Effector CD4-positive, alpha-beta T cell (primary cell): ENCODE data around the gene ABCB9.
"Not testable (repeated sequence)": the region's sequence is repeated elsewhere in the genome, so short reads cannot be mapped to it uniquely, and the experiment has no call there.

Experiments
- DNase-seq: peaks from one replicate; pipeline ENCODE4 v3.0.0-alpha.2; 2020

ABCB9 gene

DNA sequence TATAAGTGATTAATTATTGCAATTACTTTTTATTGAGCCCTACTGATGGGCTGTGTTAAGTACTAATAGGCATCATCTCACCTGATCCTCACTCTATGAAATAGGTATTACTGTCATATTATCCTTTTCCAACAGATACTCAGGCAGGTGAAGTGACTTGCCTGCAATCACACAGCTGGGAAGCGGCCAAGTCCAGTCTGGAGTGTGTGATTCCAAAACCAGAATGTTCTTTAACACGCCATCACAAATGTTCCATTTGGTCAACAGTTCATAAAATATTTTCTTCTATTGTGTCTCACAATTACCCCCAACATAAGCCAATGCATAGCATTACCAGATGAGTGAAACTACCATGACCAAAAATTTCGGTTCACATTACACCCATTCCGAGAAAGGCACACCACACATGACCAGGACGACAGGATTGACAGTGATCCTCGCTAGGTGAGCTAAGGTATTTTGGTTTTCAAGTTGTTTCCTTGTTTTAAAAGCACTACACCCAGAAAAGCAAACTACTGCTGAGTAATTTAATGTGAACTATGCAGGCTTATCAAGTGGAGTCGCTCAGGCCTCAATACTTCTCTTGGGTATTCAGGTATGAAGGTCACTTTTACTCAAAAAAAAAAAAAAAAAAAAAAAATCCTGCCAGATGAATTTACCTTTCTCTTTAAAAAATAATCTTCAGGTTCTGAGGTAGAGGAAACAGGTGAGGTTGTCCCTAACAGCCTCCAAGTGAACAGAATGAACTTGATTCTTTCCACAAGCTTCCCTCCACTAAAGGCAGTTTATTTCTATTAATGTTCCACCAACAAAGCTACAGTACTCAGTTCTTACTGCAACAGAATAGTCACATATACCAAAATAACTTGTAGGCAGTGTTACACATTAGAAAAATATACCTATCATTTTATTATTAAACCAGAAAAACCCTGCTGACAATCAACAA is 72.8 kb downstream of the ABCB9 start:
- no peak for DNase-seq

DNA sequence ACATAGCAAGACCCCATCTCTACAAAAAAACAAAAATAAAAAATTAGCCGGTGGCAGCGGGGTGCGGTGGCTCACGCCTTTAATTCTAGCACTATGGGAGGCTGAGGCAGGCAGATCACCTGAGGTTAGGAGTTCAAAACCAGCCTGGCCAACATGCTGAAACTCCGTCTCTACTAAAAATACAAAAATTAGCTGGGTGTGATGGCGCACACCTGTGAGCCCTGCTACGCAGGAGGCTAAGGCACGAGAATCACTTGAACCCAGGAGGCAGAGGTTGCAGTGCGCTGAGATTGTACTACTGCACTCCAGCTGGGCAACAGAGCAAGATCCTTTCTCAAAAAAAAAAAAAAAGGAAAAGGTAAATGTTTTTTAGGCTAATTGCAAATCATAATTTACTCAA is 73.5 kb downstream of the ABCB9 start:
- DNase-seq, result not testable (repeated sequence)

DNA sequence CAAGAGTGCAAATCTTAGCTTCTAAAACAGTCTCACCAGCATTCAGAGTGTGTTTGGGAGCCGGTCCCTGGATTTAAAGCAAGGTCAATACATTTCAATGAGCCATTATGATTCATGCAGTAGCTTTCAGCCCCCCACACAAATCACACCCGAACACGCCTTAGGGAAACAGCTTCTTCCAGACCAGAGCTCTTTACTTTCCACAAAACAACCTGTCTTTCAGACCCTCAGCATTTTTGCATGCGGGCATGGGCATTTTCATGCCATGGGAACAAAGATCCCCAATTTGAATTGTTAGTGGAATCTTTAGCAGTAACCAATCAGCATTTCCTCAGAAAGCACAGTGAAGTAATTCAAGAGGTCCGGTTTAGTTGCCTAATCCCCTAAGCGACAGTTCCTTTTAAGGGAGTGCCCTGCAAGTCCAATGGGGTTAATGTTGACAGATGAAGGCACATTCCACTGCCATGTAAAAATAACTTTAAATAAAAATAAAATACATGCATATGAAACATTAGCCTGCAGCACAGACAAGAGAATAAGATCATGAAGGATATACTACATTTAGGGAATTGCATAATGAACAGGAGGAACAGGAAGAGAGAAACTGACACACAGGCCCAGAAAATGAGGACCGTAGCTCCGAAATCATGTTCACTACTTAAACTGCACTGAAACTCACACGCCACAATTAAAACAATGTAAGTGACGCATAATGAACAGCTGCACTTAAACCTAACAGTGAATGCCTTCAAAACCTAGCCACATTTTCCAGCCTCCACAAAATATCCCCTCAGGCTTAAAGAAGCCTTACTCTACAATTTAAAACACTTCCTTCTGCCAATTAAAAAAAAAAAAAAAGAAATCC is 74.4 kb downstream of the ABCB9 start:
- DNase-seq, result no peak

DNA sequence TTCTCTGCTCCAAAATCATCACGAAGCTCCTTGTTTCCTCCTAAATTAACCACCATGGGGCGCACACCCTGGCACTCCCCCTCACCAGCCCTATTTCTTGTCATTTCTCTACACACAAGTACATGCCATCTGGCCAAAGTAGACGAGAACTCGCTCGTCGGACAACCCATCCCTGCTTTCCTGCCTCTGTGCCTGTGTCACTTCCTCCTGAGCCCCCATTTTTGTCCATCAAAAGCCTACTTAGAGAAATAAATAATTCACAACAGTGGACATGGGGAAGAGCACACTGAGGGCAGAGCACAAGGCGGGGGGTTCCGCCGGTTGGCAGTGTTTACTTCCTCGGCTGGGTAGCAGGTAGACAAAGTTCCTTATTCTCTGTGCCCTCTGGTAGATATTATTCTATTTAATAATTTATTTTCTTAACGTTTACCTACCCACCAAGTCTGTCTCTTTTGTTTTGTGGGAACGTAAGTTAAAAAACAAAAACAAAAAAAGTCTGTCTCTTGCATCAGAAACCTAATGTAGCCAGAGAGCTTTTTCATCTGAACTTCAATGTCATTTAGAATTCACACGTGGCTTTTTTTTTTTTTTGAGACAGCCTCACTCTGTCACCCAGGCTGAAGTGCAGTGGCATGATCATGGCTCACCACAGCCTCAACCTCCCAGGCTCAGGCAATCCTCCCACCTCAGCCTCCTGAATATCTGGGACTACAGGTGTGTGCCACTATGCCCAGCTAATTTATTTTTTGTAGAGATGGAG is 76.3 kb downstream of the ABCB9 start:
- no peak for DNase-seq

DNA sequence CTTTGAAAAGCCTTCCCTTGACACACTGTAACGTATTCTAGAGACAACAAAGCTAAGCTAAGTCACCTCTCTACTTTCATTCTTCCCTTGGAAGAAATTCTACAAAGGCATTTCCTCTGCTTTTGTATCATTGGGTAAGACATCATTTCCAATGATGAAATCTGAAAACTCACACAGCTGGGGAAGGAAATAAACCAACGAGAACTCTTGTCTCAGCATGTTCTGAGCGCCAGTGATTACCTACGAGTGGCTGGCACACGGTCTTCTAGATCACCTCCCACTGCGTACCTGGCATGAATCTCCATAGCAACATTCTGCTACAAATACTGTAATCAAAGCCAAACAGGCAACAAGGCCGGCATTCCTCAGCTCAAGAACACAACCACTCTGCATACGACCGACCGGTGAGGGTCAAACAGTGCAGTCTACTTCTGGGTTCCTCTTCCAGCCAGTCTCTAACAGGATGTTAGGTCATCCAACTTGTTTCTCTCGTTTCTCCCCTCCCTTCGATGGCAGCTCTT is 78.0 kb downstream of the ABCB9 start:
- DNase-seq, result peak; percentile 68

DNA sequence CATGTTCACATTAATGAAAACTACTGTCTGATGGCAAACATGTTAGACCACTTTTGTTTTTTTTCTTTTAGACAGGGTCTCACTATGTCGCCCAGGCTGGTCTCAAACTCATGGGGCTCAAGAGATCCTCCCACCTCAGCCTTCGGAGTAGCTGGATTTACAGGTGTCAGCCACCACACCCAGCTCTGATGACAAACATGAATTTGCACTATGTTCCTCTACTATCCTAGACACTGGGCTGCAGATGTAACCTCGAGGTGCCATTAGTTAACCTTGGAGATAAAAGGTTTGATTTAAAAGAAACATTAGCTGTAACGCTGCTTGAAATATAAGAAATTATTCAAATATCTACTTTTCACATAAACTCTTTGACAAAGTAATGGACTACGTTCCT is 78.4 kb downstream of the ABCB9 start:
- DNase-seq, result no peak

DNA sequence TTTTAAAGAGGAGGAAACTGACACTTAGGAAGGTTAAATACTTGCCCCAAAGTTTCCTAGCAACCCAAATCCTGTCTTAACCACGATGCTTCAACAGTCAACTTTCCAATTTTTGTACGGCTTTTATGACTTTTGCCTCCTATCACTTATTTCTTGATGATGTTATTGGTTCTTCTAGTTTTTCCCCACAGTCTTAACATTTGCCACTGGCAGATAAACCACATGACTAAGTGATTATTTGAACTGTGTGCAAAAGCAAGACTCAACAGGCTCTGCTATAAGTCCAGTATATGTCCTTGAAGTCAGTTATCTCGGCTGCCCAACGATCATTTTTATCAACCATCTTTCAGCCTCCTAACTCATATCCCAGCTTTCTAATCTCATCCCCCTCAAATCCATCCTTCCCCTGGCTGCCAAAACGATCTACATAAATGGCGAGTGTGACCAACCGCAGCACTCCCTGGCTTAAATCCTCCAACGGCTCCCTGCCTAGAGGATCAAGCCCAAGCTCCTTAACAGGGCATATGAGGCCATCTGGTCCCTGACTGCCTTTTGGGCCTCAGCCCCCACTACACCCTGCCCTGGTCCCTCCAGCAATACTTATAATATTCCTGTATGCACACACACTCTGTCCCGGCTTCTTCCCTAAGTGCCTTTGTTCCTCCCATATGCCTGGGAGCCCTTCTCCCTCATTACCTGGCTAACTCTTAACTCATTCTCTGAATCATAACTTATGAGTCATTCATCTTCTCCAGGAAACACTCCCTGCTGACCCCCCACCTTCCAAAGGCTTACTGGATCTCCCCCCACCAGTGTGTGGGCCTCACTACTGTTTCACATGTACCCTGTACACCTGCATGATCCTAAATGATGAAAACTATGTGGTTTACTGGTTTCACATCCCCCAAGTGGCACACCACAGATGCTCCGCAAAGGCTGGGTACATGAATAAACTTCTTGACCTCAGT is 79.1 kb downstream of the ABCB9 start:
- no peak for DNase-seq

DNA sequence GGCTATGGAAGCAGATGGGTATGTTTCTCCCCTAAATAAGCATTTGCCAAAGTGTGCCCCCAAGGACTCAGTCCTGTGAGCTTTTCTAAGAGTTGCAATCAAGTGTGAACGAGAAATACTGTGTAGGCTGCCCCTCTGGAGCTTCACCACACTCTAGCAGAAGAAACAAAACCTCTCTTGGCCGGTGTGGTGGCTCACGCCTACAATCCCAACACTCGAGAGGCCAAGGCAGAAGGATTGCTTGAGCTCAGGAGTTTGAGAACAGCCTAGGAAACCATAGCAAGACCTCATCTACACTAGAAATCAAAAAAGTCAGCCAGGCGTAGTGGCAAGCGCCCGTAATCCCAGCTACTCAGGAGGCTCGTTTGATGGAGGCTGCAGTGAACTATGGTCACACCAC is 80.1 kb downstream of the ABCB9 start:
- DNase-seq, result no peak

DNA sequence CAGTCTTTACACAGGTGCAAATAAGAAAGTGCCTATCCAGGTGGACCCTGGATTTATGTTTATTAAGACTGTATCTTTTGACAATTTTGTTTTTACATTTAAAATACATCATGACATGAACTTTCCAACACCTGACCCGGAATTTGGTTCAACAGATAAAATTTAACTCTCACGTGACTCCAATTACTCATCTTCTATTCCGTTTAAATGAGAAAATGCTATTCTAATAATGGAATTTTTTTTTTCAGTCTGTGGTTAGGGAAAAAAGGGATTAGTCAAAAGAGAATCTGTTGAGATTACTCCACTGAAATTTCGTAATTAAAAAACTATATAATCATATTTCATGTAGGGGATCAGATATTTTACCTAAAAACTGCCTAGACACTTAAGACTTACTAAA is 81.4 kb downstream of the ABCB9 start:
- no peak for DNase-seq

DNA sequence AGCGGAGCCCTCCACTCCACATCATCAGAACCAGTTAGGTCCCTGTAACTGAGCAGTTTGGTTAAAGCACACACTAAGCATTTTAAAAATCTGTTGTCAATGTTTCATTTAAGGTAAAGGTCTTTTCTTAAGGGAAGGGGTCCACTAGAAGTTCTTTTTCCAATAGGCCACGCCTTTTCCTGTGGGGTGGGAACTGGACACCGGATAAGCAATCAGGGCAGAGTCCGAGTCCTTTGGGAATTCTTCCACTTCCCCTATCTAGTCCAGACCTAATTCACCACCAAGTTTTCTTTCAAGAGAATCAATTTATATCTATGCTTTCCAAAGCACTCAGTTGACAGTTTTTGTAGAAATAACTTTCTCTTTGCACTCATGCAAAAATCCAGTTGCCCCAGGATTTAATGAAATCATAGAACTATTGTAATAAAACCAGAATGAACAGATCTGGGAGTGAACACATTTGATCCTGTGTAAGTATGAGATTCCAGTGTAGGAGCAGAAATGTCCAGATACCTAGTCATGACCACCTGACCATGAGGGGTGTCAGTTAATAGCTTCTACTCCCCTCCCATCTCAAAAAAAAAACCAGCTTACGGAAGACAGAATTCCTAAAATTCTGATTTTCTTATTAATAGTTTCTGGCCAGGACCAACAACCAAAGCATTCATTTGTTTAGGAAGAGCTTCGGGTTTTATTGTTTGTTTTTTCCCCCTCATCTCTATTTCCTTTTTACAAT is 82.0 kb downstream of the ABCB9 start:
- no peak for DNase-seq

DNA sequence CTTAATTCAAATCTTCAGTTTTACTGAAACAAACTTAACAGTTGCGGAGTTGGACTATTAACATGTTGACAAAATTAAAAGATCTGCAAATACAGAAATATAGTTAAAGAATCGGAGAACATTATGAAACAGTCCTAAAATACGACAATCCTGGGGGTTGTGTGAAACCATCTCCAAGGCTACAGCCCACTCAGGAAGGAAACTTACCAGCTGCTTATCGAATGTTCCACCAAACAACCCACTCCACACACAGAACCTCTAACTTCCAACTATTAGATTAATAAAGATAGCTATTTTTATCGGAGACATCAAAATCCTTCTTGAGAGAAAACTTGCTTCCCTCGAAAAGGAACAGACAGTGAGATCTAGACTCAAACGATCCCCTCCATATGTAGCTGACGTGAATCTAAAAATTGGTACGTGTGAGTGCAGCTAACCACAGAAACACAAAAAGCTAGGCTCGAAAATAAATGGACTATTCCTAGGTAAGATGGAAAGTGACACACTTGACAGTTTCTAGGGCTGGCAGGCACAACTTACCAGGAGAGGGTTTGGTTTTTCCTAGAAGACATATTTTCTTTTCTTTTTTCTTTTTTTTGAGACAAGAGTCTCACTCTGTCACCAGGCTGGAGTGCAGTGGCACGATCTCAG is 83.2 kb downstream of the ABCB9 start:
- DNase-seq, result no peak

DNA sequence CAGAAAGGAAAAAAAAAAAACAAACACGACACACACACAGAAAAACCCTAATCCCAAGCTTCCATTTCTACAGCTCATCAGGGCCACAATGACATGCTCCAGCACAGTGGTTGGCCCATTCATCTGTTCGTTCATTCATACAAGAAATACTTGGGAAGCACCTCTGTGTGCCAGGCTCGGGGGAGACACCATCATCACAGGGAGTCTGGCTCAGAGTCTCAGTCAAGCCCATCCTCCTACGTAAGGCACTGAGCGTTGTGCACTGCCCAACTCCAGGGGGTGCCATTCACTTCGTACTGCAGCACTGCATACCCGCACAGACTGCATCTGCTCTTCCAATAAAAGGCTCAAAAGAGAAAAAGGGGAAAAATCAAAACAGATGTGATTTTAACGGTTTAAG is 85.6 kb downstream of the ABCB9 start:
- DNase-seq, result no peak

DNA sequence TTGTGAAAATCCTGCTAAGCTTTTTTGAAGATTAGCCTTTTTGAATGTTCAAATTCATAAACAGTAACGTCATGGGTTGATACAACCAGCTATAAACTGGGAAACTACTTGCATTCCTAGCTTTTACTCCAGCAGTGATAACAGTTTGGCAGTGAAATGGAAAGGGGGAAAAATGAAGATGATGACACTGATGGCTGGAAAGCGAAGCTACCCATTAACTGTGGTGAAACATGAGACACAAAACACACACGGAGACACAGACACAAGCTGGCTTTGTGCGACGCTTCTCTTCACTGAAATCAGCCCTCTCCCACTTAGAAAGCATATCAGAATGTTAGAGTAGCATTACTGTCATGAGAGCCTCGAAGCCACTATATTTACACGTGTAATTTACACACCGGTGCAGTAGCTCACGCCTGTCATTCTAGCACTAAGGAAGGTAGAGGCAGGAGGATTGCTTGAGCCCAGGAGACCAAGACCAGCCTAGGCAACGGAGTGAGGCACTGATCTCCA is 86.1 kb downstream of the ABCB9 start:
- DNase-seq, result no peak
